Right lobe of liver (tissue), 4 donors: ENCODE measurements around the gene OTOA.

Experiments
- CTCF ChIP-seq, 4 donors: fragments of 200-600 bp in 3 of 4; fragments of 450-650 bp in 1 of 4; IDR thresholded peaks; one replicate each; pipeline versions ENCODE4 v1.5.1 to v1.8.0; 2016 to 2022; ENCODE audit warnings: antibody characterized with exemption in 4 of 4, mild to moderate bottlenecking in 2 of 4
- POLR2A ChIP-seq: fragments of 450-650 bp; IDR thresholded peaks from one replicate; pipeline ENCODE4 v1.6.1; 2017; ENCODE audit warnings: antibody characterized with exemption, mild to moderate bottlenecking
- donor health status: DM: no; HTN: no; CAD: no.
- donor health status: DM: no; HTN: no; CAD: no.
- donor health status: DM: no; HTN: yes; CAD: no.

GRCh38 chr16:21654881-21655280 lies 8.9 kb upstream of the OTOA start:
- TF ChIP-seq CTCF (IDR thresholded peaks at IDR 0.05), result no peak
- no peak for TF ChIP-seq POLR2A
